ENCODE measurements around the gene PRR5L.

The PRR5L gene

GRCh38 chr11:36427079-36427478 lies 131.0 kb downstream of the PRR5L start:
- H3K36me3 ChIP-seq (ENCODE audit: control insufficient read depth in 4 of 4, insufficient read depth in 4 of 4, low read length in 3 of 4) = peaks cover 0 to 88% (median 27%) of the 10 kb centered on the region in 4 experiments
- H3K27ac ChIP-seq (ENCODE audit: insufficient read depth in 1 of 2, low read depth in 1 of 2, low read length in 2 of 2, poor library complexity in 1 of 2, severe bottlenecking in 2 of 2) = no peak overlapping the region
- peaks cover 5 to 28% (median 16%) of the 10 kb centered on the region in 4 experiments for H3K4me1 ChIP-seq (ENCODE audit: control extremely low read depth in 1 of 4, control insufficient read depth in 4 of 4, insufficient read depth in 4 of 4, low read length in 3 of 4)
- no peak overlapping the region for H3K4me3 ChIP-seq (ENCODE audit: control insufficient read depth in 1 of 7, extremely low read depth in 1 of 7, insufficient read depth in 4 of 7, low read depth in 2 of 7, low read length in 6 of 7)
- no peak for DNase-seq
- ChIA-PET CTCF (interaction anchor here (0.9 to 1.5 kb wide), 6 partner anchors 9 to 626 kb away, joined by 3 to 5 read pairs (median 4); no protein-coding TSS in a partner anchor), POLR2A (no interaction called here)
- H3K9me3 ChIP-seq (ENCODE audit: control extremely low read depth in 1 of 5, control insufficient read depth in 4 of 5, insufficient read depth in 2 of 5, low read depth in 1 of 5, low read length in 4 of 5) = no peaks in the 10 kb centered on the region
- no peaks in the 10 kb centered on the region for H3K27me3 ChIP-seq (replicated peaks in 2 of 5; ENCODE audit: control insufficient read depth in 4 of 5, insufficient read depth in 5 of 5, low read length in 4 of 5)
- no CpG with 5 or more reads among the region's 4 CpGs for WGBS (ENCODE audit: insufficient coverage)

GRCh38 chr11:36427876-36428275 lies 131.8 kb downstream of the PRR5L start:
- Histone ChIP-seq H3K27me3 (replicated peaks in 2 of 5; ENCODE audit: control insufficient read depth in 4 of 5, insufficient read depth in 5 of 5, low read length in 4 of 5) (no peaks in the 10 kb centered on the region), H3K4me3 (ENCODE audit: control insufficient read depth in 1 of 7, extremely low read depth in 1 of 7, insufficient read depth in 4 of 7, low read depth in 2 of 7, low read length in 6 of 7) (no peak overlapping the region), H3K36me3 (ENCODE audit: control insufficient read depth in 4 of 4, insufficient read depth in 4 of 4, low read length in 3 of 4) (peaks cover 0 to 88% (median 29%) of the 10 kb centered on the region in 4 experiments), H3K9me3 (ENCODE audit: control extremely low read depth in 1 of 5, control insufficient read depth in 4 of 5, insufficient read depth in 2 of 5, low read depth in 1 of 5, low read length in 4 of 5) (no peaks in the 10 kb centered on the region), H3K4me1 (ENCODE audit: control extremely low read depth in 1 of 4, control insufficient read depth in 4 of 4, insufficient read depth in 4 of 4, low read length in 3 of 4) (peaks cover 4 to 20% (median 10%) of the 10 kb centered on the region in 4 experiments), H3K27ac (ENCODE audit: insufficient read depth in 1 of 2, low read depth in 1 of 2, low read length in 2 of 2, poor library complexity in 1 of 2, severe bottlenecking in 2 of 2) (no peak overlapping the region)
- CTCF ChIA-PET = interaction anchor here (0.9 to 1.5 kb wide), 6 partner anchors 9 to 627 kb away, joined by 3 to 5 read pairs (median 4); no protein-coding TSS in a partner anchor
- no peak for DNase-seq
- POLR2A ChIA-PET = no interaction called here
- WGBS (ENCODE audit: insufficient coverage) = 100% methylated on average over 1 of the region's 3 CpGs

- CTCF ChIA-PET = interaction anchor here (1.1 to 1.8 kb wide), 5 partner anchors 10 to 78 kb away, joined by 3 to 5 read pairs (median 4); no protein-coding TSS in a partner anchor
- no peak overlapping the region for H3K27ac ChIP-seq (ENCODE audit: insufficient read depth in 1 of 2, low read depth in 1 of 2, low read length in 2 of 2, poor library complexity in 1 of 2, severe bottlenecking in 2 of 2)
Measured at GRCh38 chr11:36431429-36432092, 135.5 kb downstream of the PRR5L start.

GRCh38 chr11:36432093-36432469 lies 136.0 kb downstream of the PRR5L start:
- no peak overlapping the region for H3K27ac ChIP-seq (ENCODE audit: insufficient read depth in 1 of 2, low read depth in 1 of 2, low read length in 2 of 2, poor library complexity in 1 of 2, severe bottlenecking in 2 of 2)
- no CpG with 5 or more reads among the region's 2 CpGs for WGBS (ENCODE audit: insufficient coverage)
- peaks cover 7 to 89% (median 54%) of the 10 kb centered on the region in 4 experiments for H3K36me3 ChIP-seq (ENCODE audit: control insufficient read depth in 4 of 4, insufficient read depth in 4 of 4, low read length in 3 of 4)
- H3K27me3 ChIP-seq (replicated peaks in 2 of 5; ENCODE audit: control insufficient read depth in 4 of 5, insufficient read depth in 5 of 5, low read length in 4 of 5) = no peaks in the 10 kb centered on the region
- H3K4me3 ChIP-seq (ENCODE audit: control insufficient read depth in 1 of 7, extremely low read depth in 1 of 7, insufficient read depth in 4 of 7, low read depth in 2 of 7, low read length in 6 of 7) = no peak overlapping the region
- no peaks in the 10 kb centered on the region for H3K4me1 ChIP-seq (ENCODE audit: control extremely low read depth in 1 of 4, control insufficient read depth in 4 of 4, insufficient read depth in 4 of 4, low read length in 3 of 4)
- no peaks in the 10 kb centered on the region for H3K9me3 ChIP-seq (ENCODE audit: control extremely low read depth in 1 of 5, control insufficient read depth in 4 of 5, insufficient read depth in 2 of 5, low read depth in 1 of 5, low read length in 4 of 5)
- ChIA-PET CTCF (interaction anchor here (1.4 to 1.8 kb wide), 3 partner anchors 11 to 79 kb away, joined by 3 to 5 read pairs (median 4); no protein-coding TSS in a partner anchor), POLR2A (no interaction called here)
- DNase-seq = no peak

More at GRCh38 chr11:36431429-36432092, 135.5 kb downstream of the PRR5L start:
- no peaks in the 10 kb centered on the region for H3K27me3 ChIP-seq (replicated peaks in 2 of 5; ENCODE audit: control insufficient read depth in 4 of 5, insufficient read depth in 5 of 5, low read length in 4 of 5)
- WGBS (ENCODE audit: insufficient coverage) = 92% methylated on average over 11 of the region's 11 CpGs
- POLR2A ChIA-PET = no interaction called here
- peaks cover 5 to 89% (median 52%) of the 10 kb centered on the region in 4 experiments for H3K36me3 ChIP-seq (ENCODE audit: control insufficient read depth in 4 of 4, insufficient read depth in 4 of 4, low read length in 3 of 4)
- H3K4me1 ChIP-seq (ENCODE audit: control extremely low read depth in 1 of 4, control insufficient read depth in 4 of 4, insufficient read depth in 4 of 4, low read length in 3 of 4) = peaks cover 0 to 4% (median 2%) of the 10 kb centered on the region in 4 experiments
- H3K4me3 ChIP-seq (ENCODE audit: control insufficient read depth in 1 of 7, extremely low read depth in 1 of 7, insufficient read depth in 4 of 7, low read depth in 2 of 7, low read length in 6 of 7) = no peak overlapping the region
- H3K9me3 ChIP-seq (ENCODE audit: control extremely low read depth in 1 of 5, control insufficient read depth in 4 of 5, insufficient read depth in 2 of 5, low read depth in 1 of 5, low read length in 4 of 5) = no peaks in the 10 kb centered on the region
- DNase-seq = peak in 1 of 3 donors; percentile 53

- H3K36me3 ChIP-seq (ENCODE audit: control insufficient read depth in 4 of 4, insufficient read depth in 4 of 4, low read length in 3 of 4) = peaks cover 7 to 89% (median 56%) of the 10 kb centered on the region in 4 experiments
- no peaks in the 10 kb centered on the region for H3K4me1 ChIP-seq (ENCODE audit: control extremely low read depth in 1 of 4, control insufficient read depth in 4 of 4, insufficient read depth in 4 of 4, low read length in 3 of 4)
- no peak for DNase-seq
- no peaks in the 10 kb centered on the region for H3K9me3 ChIP-seq (ENCODE audit: control extremely low read depth in 1 of 5, control insufficient read depth in 4 of 5, insufficient read depth in 2 of 5, low read depth in 1 of 5, low read length in 4 of 5)
- ChIA-PET CTCF (interaction anchor here (1.8 kb wide), 1 partner anchor 79 kb away, joined by 5 read pairs; no protein-coding TSS in a partner anchor), POLR2A (no interaction called here)
- no peaks in the 10 kb centered on the region for H3K27me3 ChIP-seq (replicated peaks in 2 of 5; ENCODE audit: control insufficient read depth in 4 of 5, insufficient read depth in 5 of 5, low read length in 4 of 5)
- no peak overlapping the region for H3K4me3 ChIP-seq (ENCODE audit: control insufficient read depth in 1 of 7, extremely low read depth in 1 of 7, insufficient read depth in 4 of 7, low read depth in 2 of 7, low read length in 6 of 7)
- 100% methylated on average over 2 of the region's 4 CpGs for WGBS (ENCODE audit: insufficient coverage)
- H3K27ac ChIP-seq (ENCODE audit: insufficient read depth in 1 of 2, low read depth in 1 of 2, low read length in 2 of 2, poor library complexity in 1 of 2, severe bottlenecking in 2 of 2) = no peak overlapping the region
Measured at GRCh38 chr11:36432738-36433137, 136.7 kb downstream of the PRR5L start.

GRCh38 chr11:36436064-36436463 lies 140.0 kb downstream of the PRR5L start:
- WGBS (ENCODE audit: insufficient coverage) = 97% methylated on average over 5 of the region's 5 CpGs
- POLR2A ChIA-PET = no interaction called here

GRCh38 chr11:36436589-36436988 lies 140.5 kb downstream of the PRR5L start:
- no peak for DNase-seq
- ChIA-PET CTCF (interaction anchor here (1.3 to 1.5 kb wide), 3 partner anchors 9 to 12 kb away, joined by 4 to 5 read pairs (median 5); no protein-coding TSS in a partner anchor), POLR2A (no interaction called here)
- H3K27ac ChIP-seq (ENCODE audit: insufficient read depth in 1 of 2, low read depth in 1 of 2, low read length in 2 of 2, poor library complexity in 1 of 2, severe bottlenecking in 2 of 2) = no peak overlapping the region
- peaks cover 0 to 2% (median 0%) of the 10 kb centered on the region in 4 experiments for H3K4me1 ChIP-seq (ENCODE audit: control extremely low read depth in 1 of 4, control insufficient read depth in 4 of 4, insufficient read depth in 4 of 4, low read length in 3 of 4)
- H3K36me3 ChIP-seq (ENCODE audit: control insufficient read depth in 4 of 4, insufficient read depth in 4 of 4, low read length in 3 of 4) = peaks cover 7 to 98% (median 69%) of the 10 kb centered on the region in 4 experiments
- no peak overlapping the region for H3K4me3 ChIP-seq (ENCODE audit: control insufficient read depth in 1 of 7, extremely low read depth in 1 of 7, insufficient read depth in 4 of 7, low read depth in 2 of 7, low read length in 6 of 7)
- 0% methylated on average over 1 of the region's 2 CpGs for WGBS (ENCODE audit: insufficient coverage)
- H3K27me3 ChIP-seq (replicated peaks in 2 of 5; ENCODE audit: control insufficient read depth in 4 of 5, insufficient read depth in 5 of 5, low read length in 4 of 5) = no peaks in the 10 kb centered on the region
- no peaks in the 10 kb centered on the region for H3K9me3 ChIP-seq (ENCODE audit: control extremely low read depth in 1 of 5, control insufficient read depth in 4 of 5, insufficient read depth in 2 of 5, low read depth in 1 of 5, low read length in 4 of 5)

More at GRCh38 chr11:36436064-36436463, 140.0 kb downstream of the PRR5L start:
- no peaks in the 10 kb centered on the region for H3K9me3 ChIP-seq (ENCODE audit: control extremely low read depth in 1 of 5, control insufficient read depth in 4 of 5, insufficient read depth in 2 of 5, low read depth in 1 of 5, low read length in 4 of 5)
- no peaks in the 10 kb centered on the region for H3K4me1 ChIP-seq (ENCODE audit: control extremely low read depth in 1 of 4, control insufficient read depth in 4 of 4, insufficient read depth in 4 of 4, low read length in 3 of 4)
- no peak for DNase-seq
- peaks cover 7 to 98% (median 67%) of the 10 kb centered on the region in 4 experiments for H3K36me3 ChIP-seq (ENCODE audit: control insufficient read depth in 4 of 4, insufficient read depth in 4 of 4, low read length in 3 of 4)
- no peak overlapping the region for H3K27ac ChIP-seq (ENCODE audit: insufficient read depth in 1 of 2, low read depth in 1 of 2, low read length in 2 of 2, poor library complexity in 1 of 2, severe bottlenecking in 2 of 2)
- H3K27me3 ChIP-seq (replicated peaks in 2 of 5; ENCODE audit: control insufficient read depth in 4 of 5, insufficient read depth in 5 of 5, low read length in 4 of 5) = no peaks in the 10 kb centered on the region
- CTCF ChIA-PET = interaction anchor here (1.2 to 1.5 kb wide), 4 partner anchors 9 to 14 kb away, joined by 3 to 5 read pairs (median 4); no protein-coding TSS in a partner anchor
- H3K4me3 ChIP-seq (ENCODE audit: control insufficient read depth in 1 of 7, extremely low read depth in 1 of 7, insufficient read depth in 4 of 7, low read depth in 2 of 7, low read length in 6 of 7) = no peak overlapping the region
